HepG2 (cell line): ENCODE measurements around the gene VPS18. TPM values are rescaled to one million over a fixed set of nuclear protein-coding genes. Genes with fewer than 3 reads are reported as not detected.

Experiments used
- ARNT2 ChIP-seq: sonication (generic); formaldehyde crosslinking; IDR thresholded peaks from 2 replicates; pipeline ENCODE4 v1.8.0; 2022; ENCODE audit warnings: mild to moderate bottlenecking, low read depth, missing genetic modification reagents, moderate library complexity
- CBX5 ChIP-seq: sonication (generic); formaldehyde crosslinking; IDR thresholded peaks from 2 replicates; pipeline ENCODE4 v1.4.0; 2020; ENCODE audit warnings: missing genetic modification reagents, borderline replicate concordance
- CENPT ChIP-seq: sonication (generic); formaldehyde crosslinking; IDR thresholded peaks from 2 replicates; pipeline ENCODE4 v1.8.0; 2022; ENCODE audit warnings: low read depth, mild to moderate bottlenecking, moderate library complexity, missing genetic modification reagents
- MATR3 ChIP-seq: sonication (generic); formaldehyde crosslinking; IDR thresholded peaks from 2 replicates; pipeline ENCODE4 v1.4.0; 2020; ENCODE audit warnings: missing genetic modification reagents
- NR2F1 ChIP-seq, 2 experiments: fragments of 450-650 bp in 1 of 2; formaldehyde crosslinking in 1 of 2; IDR thresholded peaks; 2 replicates each; pipeline versions ENCODE4 v1.5.0 to v1.6.1; 2016 to 2020; ENCODE audit warnings: mild to moderate bottlenecking in 1 of 2, missing compliant biosample characterization in 1 of 2, missing genetic modification reagents in 1 of 2, moderate library complexity in 1 of 2
- PHF5A ChIP-seq: IDR thresholded peaks from one replicate; pipeline ENCODE4 v1.6.1; 2018; ENCODE audit warnings: low read depth, missing genetic modification reagents; ENCODE audit not compliant: unreplicated experiment
- RFXAP ChIP-seq: sonication (generic); formaldehyde crosslinking; IDR thresholded peaks from 2 replicates; pipeline ENCODE4 v1.4.0; 2020; ENCODE audit warnings: missing genetic modification reagents, borderline replicate concordance
- SAFB2 ChIP-seq: sonication (generic); formaldehyde crosslinking; IDR thresholded peaks from 2 replicates; pipeline ENCODE4 v1.5.1; 2020; ENCODE audit warnings: missing genetic modification reagents, low read depth, mild to moderate bottlenecking, borderline replicate concordance
- ZBTB42 ChIP-seq: sonication (generic); formaldehyde crosslinking; IDR thresholded peaks from 2 replicates; pipeline ENCODE4 v1.5.0; 2020; ENCODE audit warnings: mild to moderate bottlenecking, missing genetic modification reagents
- ZMYM3 ChIP-seq: sonication (generic); formaldehyde crosslinking; IDR thresholded peaks from 2 replicates; pipeline ENCODE4 v1.5.1; 2020; ENCODE audit warnings: mild to moderate bottlenecking, missing genetic modification reagents
- ZNF232 ChIP-seq: sonication (generic); formaldehyde crosslinking; IDR thresholded peaks from 2 replicates; pipeline ENCODE4 v1.4.0; 2020; ENCODE audit warnings: missing genetic modification reagents, borderline replicate concordance
- ZNF260 ChIP-seq: sonication (generic); formaldehyde crosslinking; IDR thresholded peaks from 2 replicates; pipeline ENCODE4 v1.4.0; 2020; ENCODE audit warnings: missing genetic modification reagents, low read depth, mild to moderate bottlenecking, borderline replicate concordance
- ZNF335 ChIP-seq: sonication (generic); formaldehyde crosslinking; IDR thresholded peaks from 2 replicates; pipeline ENCODE4 v1.4.0; 2020; ENCODE audit warnings: missing genetic modification reagents
- ZNF629 ChIP-seq: sonication (generic); formaldehyde crosslinking; conservative IDR thresholded peaks from 2 replicates; pipeline ENCODE4 v1.5.0; 2020; ENCODE audit warnings: missing genetic modification reagents
- ZNF703 ChIP-seq: sonication (generic); formaldehyde crosslinking; IDR thresholded peaks from 2 replicates; pipeline ENCODE4 v1.5.1; 2020; ENCODE audit warnings: missing genetic modification reagents, mild to moderate bottlenecking, moderate library complexity, borderline replicate concordance
- ZNF788 ChIP-seq: sonication (generic); formaldehyde crosslinking; IDR thresholded peaks from 2 replicates; pipeline ENCODE4 v1.5.0; 2020; ENCODE audit warnings: mild to moderate bottlenecking, missing genetic modification reagents, borderline replicate concordance
- ZNF879 ChIP-seq: sonication (generic); formaldehyde crosslinking; IDR thresholded peaks from 2 replicates; pipeline ENCODE4 v1.8.1; 2023; ENCODE audit warnings: missing genetic modification reagents
- polyA plus RNA-seq, 8 experiments: library from polyadenylated mRNA; depleted of rRNA in 3 of 8; stranded (reverse) in 7 of 8; unstranded in 1 of 8; fragments of >200 nt; fragmentation: Illumina TruSeq in 4 of 8; extraction: Trizol in 4 of 8; gene quantifications; 2 replicates each; pipeline versions ENCODE4 v1.2.1 to v1.2.3, GENCODE V29; 2011 to 2016; ENCODE audit warnings: low read depth in 4 of 8, missing spikeins in 1 of 8, mixed read lengths in 1 of 8; ENCODE audit not compliant: insufficient read depth in 1 of 8
- total RNA-seq, 5 experiments: library from RNA; depleted of rRNA; stranded (reverse); fragments of >200 nt; fragmentation: Illumina TruSeq; extraction: Trizol; gene quantifications; 2 replicates each; pipeline ENCODE4 v1.2.3, GENCODE V29; 2016; ENCODE audit warnings: low read depth in 1 of 5
- TF ChIP-seq, protein P1 (sequence below): sonication (generic); formaldehyde crosslinking; IDR thresholded peaks from 2 replicates; pipeline ENCODE4 v1.5.0; 2020; ENCODE audit warnings: missing genetic modification reagents, mild to moderate bottlenecking, borderline replicate concordance
- TF ChIP-seq, protein P2 (sequence below): sonication (generic); formaldehyde crosslinking; IDR thresholded peaks from 2 replicates; pipeline ENCODE4 v1.4.0; 2020; ENCODE audit warnings: missing genetic modification reagents
- TF ChIP-seq, protein P3 (sequence below): sonication (generic); formaldehyde crosslinking; IDR thresholded peaks from 2 replicates; pipeline ENCODE4 v1.8.1; 2023; ENCODE audit warnings: mild to moderate bottlenecking, inconsistent platforms, moderate library complexity, missing genetic modification reagents, borderline replicate concordance
- TF ChIP-seq, protein P4 (sequence below): sonication (generic); formaldehyde crosslinking; IDR thresholded peaks from 2 replicates; pipeline ENCODE4 v1.5.1; 2020; ENCODE audit warnings: mild to moderate bottlenecking, missing genetic modification reagents
- TF ChIP-seq, protein P5 (sequence below): sonication (generic); formaldehyde crosslinking; conservative IDR thresholded peaks from 2 replicates; pipeline ENCODE4 v1.8.1; 2023; ENCODE audit warnings: missing genetic modification reagents

The VPS18 gene
- total and polyA plus RNA-seq, 2 of the 13 experiments (the other 11 are each of a cell fraction or from before 2014, with no cell fraction given) = 5.8 to 17.0 TPM

DNA sequence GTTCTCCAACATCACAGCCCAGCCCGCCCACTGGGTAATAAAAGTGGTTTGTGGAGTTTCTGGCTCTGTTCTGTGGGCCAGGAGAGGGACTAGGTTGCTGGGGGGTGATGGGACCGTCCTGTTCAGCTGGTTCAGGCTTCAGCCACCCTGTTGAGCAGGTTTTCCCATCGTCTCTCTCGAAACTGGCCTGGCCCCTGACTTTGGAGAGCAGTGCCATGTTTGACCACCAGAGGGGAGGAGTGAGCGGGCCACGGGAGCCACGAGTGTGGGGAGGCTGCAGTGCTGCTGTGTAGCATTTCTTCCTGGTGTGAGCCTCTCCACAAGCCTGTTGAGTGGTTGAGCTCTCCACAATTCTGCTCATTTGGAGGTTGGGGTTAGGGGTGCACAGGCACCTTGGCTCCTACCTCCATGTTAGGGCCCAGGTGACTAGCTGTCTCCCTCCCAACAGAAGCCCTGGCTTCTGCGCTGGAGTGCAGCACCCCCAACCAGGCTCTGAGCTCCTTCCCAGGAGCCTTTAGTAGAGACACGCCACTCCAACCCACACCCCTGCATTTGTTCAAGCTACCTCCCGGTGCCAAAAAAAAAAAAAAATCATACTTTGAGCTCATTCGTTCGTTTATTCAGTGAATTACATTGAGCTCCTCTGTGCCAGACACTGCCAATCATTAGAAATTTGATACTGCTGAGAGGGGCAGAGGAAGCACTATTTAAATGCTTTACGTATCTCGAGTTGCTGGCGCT is 36.5 kb upstream of the VPS18 start (continued):
- TF ChIP-seq, protein P1, sequence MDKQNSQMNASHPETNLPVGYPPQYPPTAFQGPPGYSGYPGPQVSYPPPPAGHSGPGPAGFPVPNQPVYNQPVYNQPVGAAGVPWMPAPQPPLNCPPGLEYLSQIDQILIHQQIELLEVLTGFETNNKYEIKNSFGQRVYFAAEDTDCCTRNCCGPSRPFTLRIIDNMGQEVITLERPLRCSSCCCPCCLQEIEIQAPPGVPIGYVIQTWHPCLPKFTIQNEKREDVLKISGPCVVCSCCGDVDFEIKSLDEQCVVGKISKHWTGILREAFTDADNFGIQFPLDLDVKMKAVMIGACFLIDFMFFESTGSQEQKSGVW (CRISPR knock-in tag) = no peak
- TF ChIP-seq ZNF629 (CRISPR knock-in tag) (no peak), ZBTB42 (CRISPR knock-in tag) (no peak), RFXAP (no peak; the same call in 1 of the 2 replicates), NR2F1 (CRISPR knock-in tag; IDR thresholded peaks at IDR 0.05) (no peak), CBX5 (CRISPR knock-in tag) (no peak), ARNT2 (no peak), SAFB2 (CRISPR knock-in tag) (no peak), ZNF335 (CRISPR knock-in tag) (no peak), ZMYM3 (CRISPR knock-in tag) (peak; percentile 53; the same call in 1 of the 2 replicates), ZNF232 (CRISPR knock-in tag) (no peak), ZNF879 (CRISPR knock-in tag) (no peak), MATR3 (CRISPR knock-in tag) (no peak), PHF5A (no peak), ZNF788 (peak; percentile 57; the same call in 1 of the 2 replicates), ZNF260 (no peak), ZNF703 (CRISPR knock-in tag) (no peak), CENPT (CRISPR knock-in tag) (no peak)
- TF ChIP-seq, protein P2, sequence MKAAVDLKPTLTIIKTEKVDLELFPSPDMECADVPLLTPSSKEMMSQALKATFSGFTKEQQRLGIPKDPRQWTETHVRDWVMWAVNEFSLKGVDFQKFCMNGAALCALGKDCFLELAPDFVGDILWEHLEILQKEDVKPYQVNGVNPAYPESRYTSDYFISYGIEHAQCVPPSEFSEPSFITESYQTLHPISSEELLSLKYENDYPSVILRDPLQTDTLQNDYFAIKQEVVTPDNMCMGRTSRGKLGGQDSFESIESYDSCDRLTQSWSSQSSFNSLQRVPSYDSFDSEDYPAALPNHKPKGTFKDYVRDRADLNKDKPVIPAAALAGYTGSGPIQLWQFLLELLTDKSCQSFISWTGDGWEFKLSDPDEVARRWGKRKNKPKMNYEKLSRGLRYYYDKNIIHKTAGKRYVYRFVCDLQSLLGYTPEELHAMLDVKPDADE = no peak
- TF ChIP-seq, protein P3, sequence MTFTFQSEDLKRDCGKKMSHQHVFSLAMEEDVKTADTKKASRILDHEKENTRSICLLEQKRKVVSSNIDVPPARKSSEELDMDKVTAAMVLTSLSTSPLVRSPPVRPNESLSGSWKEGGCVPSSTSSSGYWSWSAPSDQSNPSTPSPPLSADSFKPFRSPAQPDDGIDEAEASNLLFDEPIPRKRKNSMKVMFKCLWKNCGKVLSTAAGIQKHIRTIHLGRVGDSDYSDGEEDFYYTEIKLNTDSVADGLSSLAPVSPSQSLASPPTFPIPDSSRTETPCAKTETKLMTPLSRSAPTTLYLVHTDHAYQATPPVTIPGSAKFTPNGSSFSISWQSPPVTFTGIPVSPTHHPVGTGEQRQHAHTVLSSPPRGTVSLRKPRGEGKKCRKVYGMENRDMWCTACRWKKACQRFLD (CRISPR knock-in tag) = no peak
- TF ChIP-seq, protein P4, sequence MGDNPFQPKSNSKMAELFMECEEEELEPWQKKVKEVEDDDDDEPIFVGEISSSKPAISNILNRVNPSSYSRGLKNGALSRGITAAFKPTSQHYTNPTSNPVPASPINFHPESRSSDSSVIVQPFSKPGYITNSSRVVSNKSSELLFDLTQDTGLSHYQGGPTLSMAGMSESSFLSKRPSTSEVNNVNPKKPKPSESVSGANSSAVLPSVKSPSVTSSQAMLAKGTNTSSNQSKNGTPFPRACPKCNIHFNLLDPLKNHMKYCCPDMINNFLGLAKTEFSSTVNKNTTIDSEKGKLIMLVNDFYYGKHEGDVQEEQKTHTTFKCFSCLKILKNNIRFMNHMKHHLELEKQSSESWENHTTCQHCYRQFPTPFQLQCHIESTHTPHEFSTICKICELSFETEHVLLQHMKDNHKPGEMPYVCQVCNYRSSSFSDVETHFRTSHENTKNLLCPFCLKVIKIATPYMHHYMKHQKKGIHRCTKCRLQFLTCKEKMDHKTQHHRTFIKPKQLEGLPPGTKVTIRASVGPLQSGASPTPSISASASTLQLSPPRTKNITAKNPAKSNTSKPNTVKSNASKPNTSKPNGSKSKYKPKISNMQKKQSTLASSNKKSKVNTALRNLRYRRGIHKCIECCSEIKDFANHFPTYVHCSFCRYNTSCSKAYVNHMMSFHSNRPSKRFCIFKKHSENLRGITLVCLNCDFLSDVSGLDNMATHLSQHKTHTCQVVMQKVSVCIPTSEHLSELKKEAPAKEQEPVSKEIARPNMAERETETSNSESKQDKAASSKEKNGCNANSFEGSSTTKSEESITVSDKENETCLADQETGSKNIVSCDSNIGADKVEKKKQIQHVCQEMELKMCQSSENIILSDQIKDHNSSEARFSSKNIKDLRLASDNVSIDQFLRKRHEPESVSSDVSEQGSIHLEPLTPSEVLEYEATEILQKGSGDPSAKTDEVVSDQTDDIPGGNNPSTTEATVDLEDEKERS (CRISPR knock-in tag) = no peak
- TF ChIP-seq, protein P5, sequence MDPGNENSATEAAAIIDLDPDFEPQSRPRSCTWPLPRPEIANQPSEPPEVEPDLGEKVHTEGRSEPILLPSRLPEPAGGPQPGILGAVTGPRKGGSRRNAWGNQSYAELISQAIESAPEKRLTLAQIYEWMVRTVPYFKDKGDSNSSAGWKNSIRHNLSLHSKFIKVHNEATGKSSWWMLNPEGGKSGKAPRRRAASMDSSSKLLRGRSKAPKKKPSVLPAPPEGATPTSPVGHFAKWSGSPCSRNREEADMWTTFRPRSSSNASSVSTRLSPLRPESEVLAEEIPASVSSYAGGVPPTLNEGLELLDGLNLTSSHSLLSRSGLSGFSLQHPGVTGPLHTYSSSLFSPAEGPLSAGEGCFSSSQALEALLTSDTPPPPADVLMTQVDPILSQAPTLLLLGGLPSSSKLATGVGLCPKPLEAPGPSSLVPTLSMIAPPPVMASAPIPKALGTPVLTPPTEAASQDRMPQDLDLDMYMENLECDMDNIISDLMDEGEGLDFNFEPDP = no peak
